IPS-20b (cell line): Measurements from ENCODE around the gene NDEL1.

Experiments used
- H3K27ac ChIP-seq: one replicate; pipeline ENCODE4 v1.5.1; 2013; ENCODE audit warnings: low read length
- H3K27me3 ChIP-seq: 2 replicates; pipeline ENCODE4 v1.6.1; 2013; ENCODE audit warnings: mild to moderate bottlenecking, low read length, inconsistent platforms; ENCODE audit not compliant: insufficient read depth
- H3K36me3 ChIP-seq: 2 replicates; pipeline ENCODE4 v1.6.1; 2013; ENCODE audit warnings: low read depth, mild to moderate bottlenecking, inconsistent platforms, low read length, moderate library complexity; ENCODE audit not compliant: insufficient read depth
- H3K4me1 ChIP-seq: 2 replicates; pipeline ENCODE4 v1.6.1; 2013; ENCODE audit warnings: mild to moderate bottlenecking, control low read depth, inconsistent platforms, low read length, moderate library complexity; ENCODE audit not compliant: insufficient read depth
- H3K4me3 ChIP-seq: 2 replicates; pipeline ENCODE4 v1.5.1; 2013; ENCODE audit warnings: mild to moderate bottlenecking, low read length, inconsistent platforms
- H3K9ac ChIP-seq: 2 replicates; pipeline ENCODE4 v1.6.1; 2013; ENCODE audit warnings: low read depth, mild to moderate bottlenecking, inconsistent platforms, low read length, moderate library complexity
- H3K9me3 ChIP-seq: 2 replicates; pipeline ENCODE4 v1.6.1; 2013; ENCODE audit warnings: mild to moderate bottlenecking, low read depth, low read length, inconsistent platforms; ENCODE audit not compliant: insufficient read depth

The NDEL1 gene

DNA sequence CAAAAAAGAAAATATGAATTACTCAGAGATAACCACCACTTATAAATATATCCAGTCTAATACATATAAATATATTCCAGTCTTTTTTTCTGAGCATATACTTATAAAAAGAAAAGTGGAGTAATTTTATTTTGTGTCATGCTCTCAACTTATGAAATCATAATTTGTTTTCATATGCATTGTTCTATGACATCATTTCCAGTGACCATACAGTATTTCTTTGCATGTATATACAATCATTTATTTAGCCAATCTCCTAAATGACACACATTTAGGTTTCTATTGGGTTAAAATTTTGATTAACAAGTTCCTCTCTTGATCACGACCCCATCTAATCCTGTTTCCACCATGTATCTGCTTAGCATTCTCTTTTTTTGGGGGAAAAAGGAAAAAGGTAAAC, 16.4 kb upstream of the NDEL1 start:
- peaks cover 6% of the 10 kb centered on the region; the same call in 1 of the 2 replicates for H3K27me3 ChIP-seq
- H3K4me3 ChIP-seq: no peak overlapping the region
- H3K4me1 ChIP-seq: no peaks in the 10 kb centered on the region
- H3K27ac ChIP-seq: no peak overlapping the region
- no peak overlapping the region for H3K9ac ChIP-seq
- H3K9me3 ChIP-seq: no peaks in the 10 kb centered on the region
- no peaks in the 10 kb centered on the region for H3K36me3 ChIP-seq

DNA sequence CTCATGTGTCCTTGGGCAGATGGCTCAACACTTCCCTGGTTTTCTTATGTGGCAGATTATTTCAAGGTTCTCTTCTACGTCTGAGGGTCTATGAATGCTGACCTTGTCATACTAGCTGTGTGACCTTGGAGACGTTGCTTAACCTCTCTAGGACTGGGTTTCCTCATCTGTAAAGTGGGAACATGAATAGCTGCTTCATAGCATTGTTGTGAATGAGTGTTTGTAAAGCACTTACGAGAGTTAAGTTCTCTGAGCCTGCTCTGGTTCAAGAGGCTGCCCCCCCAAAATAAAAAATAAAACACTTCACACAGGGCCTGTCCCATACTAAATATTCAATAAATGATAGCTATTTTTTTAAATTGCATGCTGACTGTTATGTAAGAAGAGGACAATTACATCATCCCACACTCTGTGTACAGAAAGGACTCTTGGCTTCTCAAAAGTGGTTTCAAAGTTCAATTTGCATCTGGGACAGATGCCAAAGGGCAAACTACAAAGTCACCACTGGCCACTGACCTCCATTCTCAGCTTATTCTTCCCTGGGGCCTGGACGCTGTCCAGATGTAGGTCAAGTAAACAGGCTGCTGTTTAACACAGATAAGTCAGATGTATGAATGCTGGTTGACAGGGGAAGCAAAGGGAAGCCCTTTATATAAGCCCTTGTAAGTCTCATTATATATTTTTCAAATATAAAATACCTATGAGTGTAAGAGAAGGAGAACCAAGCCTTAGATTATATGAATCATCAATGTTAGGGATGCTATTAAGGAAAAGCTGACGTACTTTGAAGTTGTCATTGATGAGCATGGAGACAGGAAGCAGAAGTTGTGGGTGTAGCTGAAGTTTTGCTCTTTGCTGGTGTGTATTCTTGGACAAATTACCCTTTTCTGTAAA, 15.4 kb upstream of the NDEL1 start:
- Histone ChIP-seq H3K27me3 (peaks cover 6% of the 10 kb centered on the region; the same call in 1 of the 2 replicates), H3K4me1 (no peaks in the 10 kb centered on the region), H3K9ac (no peak overlapping the region), H3K27ac (no peak overlapping the region), H3K9me3 (no peaks in the 10 kb centered on the region), H3K4me3 (no peak overlapping the region), H3K36me3 (no peaks in the 10 kb centered on the region)

GRCh38 chr17:8421571-8421970, 14.1 kb upstream of the NDEL1 start:
- no peaks in the 10 kb centered on the region for H3K4me1 ChIP-seq
- no peak overlapping the region for H3K9ac ChIP-seq
- H3K27ac ChIP-seq: no peak overlapping the region

GRCh38 chr17:8426094-8426720, 9.5 kb upstream of the NDEL1 start:
- Histone ChIP-seq H3K4me1 (no peaks in the 10 kb centered on the region), H3K36me3 (no peaks in the 10 kb centered on the region), H3K4me3 (no peak overlapping the region), H3K9me3 (no peaks in the 10 kb centered on the region), H3K9ac (no peak overlapping the region), H3K27me3 (no peaks in the 10 kb centered on the region), H3K27ac (no peak overlapping the region)

More at GRCh38 chr17:8421571-8421970, 14.1 kb upstream of the NDEL1 start:
- Histone ChIP-seq H3K9me3 (no peaks in the 10 kb centered on the region), H3K27me3 (peaks cover 6% of the 10 kb centered on the region; the same call in 1 of the 2 replicates), H3K4me3 (no peak overlapping the region), H3K36me3 (no peaks in the 10 kb centered on the region)

- Histone ChIP-seq H3K27me3 (no peaks in the 10 kb centered on the region), H3K27ac (no peak overlapping the region), H3K36me3 (no peaks in the 10 kb centered on the region), H3K4me3 (no peak overlapping the region), H3K4me1 (no peaks in the 10 kb centered on the region), H3K9ac (no peak overlapping the region), H3K9me3 (no peaks in the 10 kb centered on the region)
These were observed 8.9 kb upstream of the NDEL1 start for GRCh38 chr17:8426802-8427201.

GRCh38 chr17:8430966-8431365, 4.7 kb upstream of the NDEL1 start:
- Histone ChIP-seq H3K9ac (no peak overlapping the region), H3K27ac (no peak overlapping the region), H3K36me3 (no peaks in the 10 kb centered on the region), H3K27me3 (no peaks in the 10 kb centered on the region), H3K4me3 (no peak overlapping the region), H3K9me3 (no peaks in the 10 kb centered on the region), H3K4me1 (no peaks in the 10 kb centered on the region)

GRCh38 chr17:8436169-8436843, 622 bp downstream of the NDEL1 start:
- Histone ChIP-seq H3K9me3 (no peaks in the 10 kb centered on the region), H3K4me1 (no peaks in the 10 kb centered on the region), H3K27me3 (no peaks in the 10 kb centered on the region), H3K4me3 (peak overlapping the region; percentile 74), H3K36me3 (peaks cover 4% of the 10 kb centered on the region; the same call in 1 of the 2 replicates), H3K9ac (peak overlapping the region; percentile 81), H3K27ac (peak overlapping the region; percentile 33)

- H3K4me3 ChIP-seq: peak overlapping the region; percentile 74
- no peaks in the 10 kb centered on the region for H3K9me3 ChIP-seq
- H3K27ac ChIP-seq: no peak overlapping the region
- H3K4me1 ChIP-seq: no peaks in the 10 kb centered on the region
- H3K9ac ChIP-seq: peak overlapping the region; percentile 81; the same call in 1 of the 2 replicates
- no peaks in the 10 kb centered on the region for H3K27me3 ChIP-seq
- peaks cover 4% of the 10 kb centered on the region; the same call in 1 of the 2 replicates for H3K36me3 ChIP-seq
These were observed 1.1 kb downstream of the NDEL1 start for GRCh38 chr17:8436844-8437171.

GRCh38 chr17:8438441-8438840, 2.8 kb downstream of the NDEL1 start:
- peaks cover 4% of the 10 kb centered on the region; the same call in 1 of the 2 replicates for H3K36me3 ChIP-seq
- no peak overlapping the region for H3K27ac ChIP-seq
- H3K27me3 ChIP-seq: no peaks in the 10 kb centered on the region
- no peaks in the 10 kb centered on the region for H3K9me3 ChIP-seq
- H3K4me1 ChIP-seq: no peaks in the 10 kb centered on the region
- no peak overlapping the region for H3K9ac ChIP-seq
- H3K4me3 ChIP-seq: no peak overlapping the region

DNA sequence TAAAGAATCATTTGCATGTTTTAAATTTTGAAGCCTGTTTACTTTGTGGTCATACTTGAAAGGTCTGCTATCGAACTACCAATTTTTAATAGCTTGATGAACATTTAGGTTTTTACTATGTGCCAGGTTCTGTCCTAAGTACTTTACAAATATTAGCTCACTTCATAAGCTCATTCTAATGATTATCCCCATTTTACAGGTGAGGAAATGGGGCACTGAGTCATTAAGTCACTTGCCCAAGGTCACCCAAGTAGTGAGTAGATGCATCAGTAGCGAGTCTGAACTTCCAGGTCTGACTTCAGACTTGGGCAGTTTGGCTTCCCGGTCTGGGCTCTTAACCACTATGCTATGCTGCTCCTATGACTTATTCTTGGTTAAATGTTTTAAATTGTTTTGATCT, 4.0 kb downstream of the NDEL1 start:
- Histone ChIP-seq H3K27ac (no peak overlapping the region), H3K4me3 (no peak overlapping the region), H3K27me3 (no peaks in the 10 kb centered on the region), H3K9me3 (no peaks in the 10 kb centered on the region), H3K4me1 (no peaks in the 10 kb centered on the region), H3K9ac (no peak overlapping the region), H3K36me3 (peaks cover 13% of the 10 kb centered on the region; the same call in 1 of the 2 replicates)

- no peak overlapping the region for H3K27ac ChIP-seq
- no peak overlapping the region for H3K4me3 ChIP-seq
- H3K36me3 ChIP-seq: peaks cover 29% of the 10 kb centered on the region; the same call in 1 of the 2 replicates
- no peaks in the 10 kb centered on the region for H3K27me3 ChIP-seq
- H3K9me3 ChIP-seq: no peaks in the 10 kb centered on the region
- H3K4me1 ChIP-seq: no peaks in the 10 kb centered on the region
- H3K9ac ChIP-seq: no peak overlapping the region
These were observed 6.0 kb downstream of the NDEL1 start for GRCh38 chr17:8441690-8442089.
